HG02884 (cell line): ENCODE data around the gene MPIG6B.

Experiments used
- ATAC-seq: cut with Tn5 transposase; IDR thresholded peaks from one replicate; pipeline ENCODE4 v1.9.1; 2021; ENCODE audit warnings: mild to moderate bottlenecking, moderate library complexity; ENCODE audit not compliant: unreplicated experiment

MPIG6B gene

DNA sequence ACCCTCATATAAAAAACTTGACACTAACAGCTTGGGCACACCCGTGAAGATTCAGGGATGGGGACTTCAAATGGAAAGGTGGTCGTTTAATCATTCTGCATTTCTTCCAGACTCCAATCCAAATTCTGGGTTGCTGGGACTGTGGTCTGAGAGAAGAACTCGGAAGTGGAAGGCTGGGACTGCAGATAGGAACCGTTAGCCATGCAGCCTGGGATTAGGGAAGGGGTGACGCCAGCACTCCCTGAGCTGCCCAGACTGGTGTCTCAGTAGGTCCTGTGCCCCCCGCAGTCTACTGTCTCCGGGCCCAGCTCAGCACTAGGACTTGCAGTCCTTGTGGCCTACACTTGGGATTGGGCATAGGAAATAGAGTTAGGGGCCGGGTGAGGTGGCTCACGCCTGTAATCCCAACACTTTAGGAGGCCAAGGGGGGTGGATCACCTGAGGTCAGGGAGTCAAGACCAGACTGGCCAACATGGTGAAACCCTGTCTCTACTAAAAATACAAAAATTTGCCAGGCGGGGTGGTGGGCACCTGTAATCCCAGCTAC is 13.7 kb downstream of the MPIG6B start:
- ATAC-seq, result no peak

GRCh38 chr6:31737315-31737990 is 14.3 kb downstream of the MPIG6B start:
- ATAC-seq, result no peak

- ATAC-seq, result no peak
Observed at GRCh38 chr6:31737991-31738979, 15.1 kb downstream of the MPIG6B start.

GRCh38 chr6:31739639-31740396 is 16.6 kb downstream of the MPIG6B start, which contains the start of gene MSH5:
Gene MSH5, plus strand, starts transcription at chr6:31740005. Its CDS starts 462 bp downstream, at chr6:31740467.
- peak; percentile 63 for ATAC-seq

GRCh38 chr6:31740397-31741223 is 17.4 kb downstream of the MPIG6B start:
- peak; percentile 4 for ATAC-seq

DNA sequence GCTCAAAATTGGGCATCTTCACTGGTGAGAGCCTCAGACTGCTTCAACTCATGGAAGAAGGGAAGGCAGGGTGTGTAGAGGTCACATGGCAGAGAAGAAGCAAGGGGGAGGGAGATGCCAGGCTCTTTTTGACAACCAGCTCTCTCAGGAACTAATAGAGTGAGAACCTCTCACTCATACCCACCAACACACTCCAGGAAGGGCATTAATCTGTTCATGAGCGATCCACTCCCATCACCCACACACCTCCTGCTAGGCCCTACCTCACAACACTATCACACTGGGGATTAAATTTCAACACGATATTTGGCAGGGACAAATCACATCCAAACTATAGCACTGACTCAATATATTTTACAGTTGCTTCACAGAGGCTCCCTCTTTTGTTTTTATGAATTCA is 18.6 kb downstream of the MPIG6B start:
- no peak for ATAC-seq

GRCh38 chr6:31742894-31743293 is 19.7 kb downstream of the MPIG6B start:
- ATAC-seq, result no peak

DNA sequence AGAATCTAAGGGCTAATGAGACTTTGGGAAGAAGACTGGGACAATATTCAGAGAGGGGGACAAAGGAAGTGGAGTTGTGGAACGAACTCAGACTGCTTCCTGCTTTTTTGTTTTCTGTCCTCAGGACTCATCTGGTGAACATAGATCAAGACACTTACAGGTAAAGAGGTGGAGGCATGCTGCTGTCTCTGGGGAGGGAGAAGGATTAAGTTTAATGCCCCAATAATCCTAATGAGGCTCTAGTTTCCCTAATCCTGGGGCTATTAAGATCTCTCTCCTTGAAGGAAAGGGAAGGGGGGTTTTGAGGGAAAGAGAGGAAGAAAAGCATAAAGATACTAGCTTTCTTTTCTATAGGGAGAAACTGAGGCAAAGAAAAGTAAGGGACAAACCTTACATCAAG is 21.2 kb downstream of the MPIG6B start:
- no peak for ATAC-seq

DNA sequence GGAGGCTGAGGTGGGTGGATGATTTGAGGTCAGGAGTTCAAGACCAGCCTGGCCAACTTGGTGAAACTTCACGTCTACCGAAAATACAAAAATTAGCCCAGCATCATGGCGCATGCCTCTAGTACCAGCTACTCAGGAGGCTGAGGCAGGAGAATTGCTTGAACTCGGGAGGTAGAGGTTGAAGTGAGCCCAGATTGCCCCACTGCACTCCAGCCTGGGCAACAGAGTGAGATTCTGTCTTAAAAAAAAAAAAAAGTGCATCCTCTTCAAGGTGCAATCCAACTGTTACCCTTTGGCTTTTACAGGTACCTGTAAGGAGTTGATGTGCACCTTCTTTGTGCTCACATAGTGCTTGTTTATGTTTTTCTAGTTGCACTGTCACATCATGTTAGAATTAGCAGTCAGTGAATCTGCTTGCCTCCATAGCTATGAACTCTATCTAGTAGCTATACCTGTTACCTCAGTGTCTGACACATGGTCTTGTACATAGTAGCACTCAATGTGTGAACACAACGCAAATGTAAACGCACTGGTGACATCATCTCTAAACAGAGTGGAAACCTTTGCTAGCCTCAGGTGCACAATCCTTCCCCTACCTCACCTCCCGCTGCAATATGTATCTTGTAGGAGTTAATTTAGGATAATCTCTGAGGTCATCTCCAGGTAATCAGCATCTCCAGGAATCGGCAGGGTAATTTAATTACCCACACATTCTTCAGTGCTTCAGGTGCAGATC is 26.3 kb downstream of the MPIG6B start:
- no peak for ATAC-seq

DNA sequence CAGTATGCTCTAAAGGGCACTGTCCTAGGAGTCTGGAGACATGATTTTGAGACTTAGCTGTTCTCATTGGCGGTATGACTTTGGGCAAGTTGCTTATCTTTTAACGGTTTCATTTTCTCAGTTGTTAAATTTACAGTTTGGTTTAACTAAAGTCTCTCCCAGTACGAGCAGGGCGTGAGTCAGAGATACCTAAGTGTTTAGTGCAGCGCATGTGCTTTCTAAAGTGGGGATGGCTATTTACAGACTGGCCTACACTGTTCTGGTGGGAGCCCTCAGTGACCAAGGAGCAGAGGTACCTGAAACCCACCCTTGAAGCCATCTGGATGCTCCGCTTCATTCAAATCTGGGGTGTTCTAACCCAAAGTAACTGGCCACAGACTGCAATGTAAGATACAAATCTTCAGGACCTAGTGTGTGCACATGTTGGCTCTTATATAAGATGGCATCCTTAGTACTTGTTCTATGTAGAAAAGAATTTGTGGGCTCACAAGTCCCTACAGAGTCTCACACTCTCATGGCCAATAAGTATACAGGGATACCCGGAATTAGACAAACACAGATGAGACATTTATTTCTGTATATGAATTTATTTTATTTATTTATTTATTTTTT is 27.3 kb downstream of the MPIG6B start:
- no peak for ATAC-seq

DNA sequence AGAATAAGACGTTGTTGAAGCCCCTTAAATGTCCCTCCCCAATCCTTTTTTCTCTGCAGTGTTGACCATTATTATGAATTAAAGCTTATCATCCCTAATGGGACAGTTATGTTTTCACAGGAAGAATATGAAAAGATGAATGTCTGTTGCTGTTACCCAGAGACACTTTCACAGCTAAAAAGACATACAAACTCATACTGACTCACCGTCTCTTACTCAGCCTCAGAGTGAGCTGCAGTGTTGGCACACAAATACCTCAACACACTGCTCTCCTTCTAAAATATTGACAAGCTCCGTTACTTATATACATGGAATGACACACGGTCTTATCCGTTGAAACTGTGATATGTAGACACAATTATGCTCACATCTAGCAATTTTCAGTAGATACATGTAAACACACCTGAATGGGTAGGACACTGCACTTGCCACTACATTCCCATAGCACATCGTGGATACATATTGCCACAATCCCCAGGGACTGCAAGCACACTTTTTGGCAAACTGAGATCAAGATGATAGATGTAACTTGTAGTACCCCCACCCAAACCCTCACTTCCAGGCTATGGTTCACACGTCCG is 29.7 kb downstream of the MPIG6B start:
- ATAC-seq, result no peak

GRCh38 chr6:31758281-31758680 is 35.1 kb downstream of the MPIG6B start:
- ATAC-seq, result no peak

DNA sequence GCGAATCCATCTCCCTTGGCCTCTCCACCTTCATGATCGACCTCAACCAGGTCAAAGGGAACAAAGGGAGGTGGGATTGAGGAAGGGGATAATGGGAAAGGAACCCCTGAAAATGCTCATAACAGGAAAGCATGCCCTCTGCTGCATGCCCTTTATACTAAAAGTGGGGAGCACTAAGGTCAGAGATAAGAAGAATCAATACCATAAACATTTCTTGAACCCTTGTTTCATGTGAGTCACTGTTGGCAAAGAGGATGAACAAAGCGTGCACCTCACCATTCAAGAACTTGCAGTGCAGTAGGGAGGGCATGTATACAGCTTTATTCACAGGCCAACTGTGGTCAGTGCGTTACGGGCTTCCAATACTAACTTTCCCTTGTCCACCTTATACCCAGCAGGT is 37.6 kb downstream of the MPIG6B start:
- ATAC-seq, result no peak

DNA sequence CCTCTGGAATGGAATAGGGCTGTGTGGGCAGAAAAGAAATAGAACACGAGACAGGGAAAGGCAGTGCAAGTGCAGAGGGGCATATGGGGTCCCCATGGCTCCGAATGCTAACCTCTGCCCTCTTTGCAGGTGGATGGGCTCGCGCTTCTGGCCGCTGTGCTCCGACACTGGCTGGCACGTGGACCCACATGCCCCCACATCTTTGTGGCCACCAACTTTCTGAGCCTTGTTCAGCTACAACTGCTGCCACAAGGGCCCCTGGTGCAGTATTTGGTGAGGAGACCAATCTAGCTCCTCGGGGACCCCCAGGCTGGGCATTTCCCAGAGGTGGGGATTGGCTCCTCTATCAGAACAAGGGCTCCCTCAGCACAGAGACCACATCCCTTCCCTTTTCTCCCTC is 38.2 kb downstream of the MPIG6B start:
- ATAC-seq, result no peak

- no peak for ATAC-seq
Observed at GRCh38 chr6:31762356-31762755, 39.2 kb downstream of the MPIG6B start, which contains the start of gene SAPCD1. Gene SAPCD1, plus strand, starts transcription at chr6:31762656. Its CDS starts 399 bp downstream, at chr6:31763055.

DNA sequence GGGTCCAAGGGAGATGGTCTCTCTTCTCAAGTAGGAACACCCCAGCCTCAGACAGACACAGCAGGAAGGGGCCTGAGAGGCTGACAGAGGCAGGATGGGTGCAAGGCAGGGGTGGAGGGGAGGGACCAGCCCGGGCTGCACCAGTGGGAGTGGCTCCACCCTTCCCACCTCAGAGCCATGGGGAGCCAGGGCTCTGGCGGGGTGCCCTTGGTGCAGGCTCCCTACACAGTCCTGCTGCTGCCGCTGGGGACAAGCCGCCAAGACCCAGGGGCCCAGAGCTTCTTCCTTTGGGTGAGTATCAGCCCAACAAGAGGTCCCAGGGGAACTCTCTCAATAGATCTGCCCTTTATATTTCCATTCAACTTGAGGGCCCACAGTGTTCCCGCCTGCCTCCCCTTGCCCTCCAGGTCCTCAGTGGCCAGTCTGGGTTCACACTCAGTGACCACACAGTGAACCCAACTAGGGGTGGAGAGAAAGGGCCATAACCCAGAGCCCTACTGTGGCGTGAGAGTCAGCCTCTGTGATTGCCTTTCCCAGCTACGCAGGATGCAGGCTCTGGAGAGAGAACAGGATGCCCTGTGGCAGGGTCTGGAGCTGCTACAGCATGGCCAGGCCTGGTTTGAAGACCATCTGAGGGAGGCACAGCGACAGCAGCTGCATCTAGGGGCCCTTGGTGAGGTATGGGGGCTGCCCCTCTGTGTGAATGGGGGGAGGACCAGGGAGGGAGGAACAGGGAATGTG is 39.9 kb downstream of the MPIG6B start:
- ATAC-seq, result no peak

GRCh38 chr6:31763619-31763940 is 40.4 kb downstream of the MPIG6B start:
- no peak for ATAC-seq

DNA sequence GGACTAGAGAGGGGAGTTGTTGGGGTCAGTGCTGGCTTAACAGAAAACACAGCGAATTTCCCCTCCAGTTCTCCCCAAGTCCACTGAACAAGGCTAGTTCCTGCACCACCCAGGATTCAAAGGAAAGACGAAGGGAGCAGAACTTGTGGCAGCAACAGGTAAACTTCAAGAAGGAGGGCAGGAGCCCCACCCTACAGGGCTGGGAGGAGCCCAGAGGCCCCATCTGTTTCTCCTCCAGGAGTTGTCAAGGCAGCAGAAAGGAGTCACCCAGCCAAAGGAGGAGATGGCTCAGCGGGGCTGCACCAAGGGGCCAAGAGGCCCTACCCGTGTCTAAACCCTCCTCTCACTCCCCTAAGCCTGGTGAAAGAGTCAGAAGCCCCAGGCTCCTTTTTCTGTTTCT is 41.0 kb downstream of the MPIG6B start:
- ATAC-seq, result no peak
